ENCODE data around the gene RICTOR.

The RICTOR gene

DNA sequence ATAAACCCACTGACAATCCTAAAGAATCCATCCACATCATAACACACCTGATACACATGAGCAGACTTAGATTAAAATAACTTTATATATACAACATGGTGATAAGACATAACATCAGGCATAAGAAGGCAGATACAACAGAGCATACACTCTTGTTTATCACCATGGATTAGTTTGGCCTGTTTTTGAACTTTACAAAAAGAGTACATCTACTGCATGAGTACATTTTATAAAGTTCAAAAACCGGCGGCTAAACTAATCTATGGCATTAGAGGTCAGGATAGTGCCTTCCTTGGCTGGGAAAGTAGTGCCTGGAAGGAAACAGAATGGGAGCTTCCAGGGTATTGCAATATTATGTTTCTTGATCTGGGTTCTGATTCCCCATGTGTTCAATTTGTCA, 15.1 kb downstream of the RICTOR start:
- H3K4me3 ChIP-seq (replicated peaks; ENCODE audit: low read depth, low read length) = no peak overlapping the region
- TF ChIP-seq, protein P1, sequence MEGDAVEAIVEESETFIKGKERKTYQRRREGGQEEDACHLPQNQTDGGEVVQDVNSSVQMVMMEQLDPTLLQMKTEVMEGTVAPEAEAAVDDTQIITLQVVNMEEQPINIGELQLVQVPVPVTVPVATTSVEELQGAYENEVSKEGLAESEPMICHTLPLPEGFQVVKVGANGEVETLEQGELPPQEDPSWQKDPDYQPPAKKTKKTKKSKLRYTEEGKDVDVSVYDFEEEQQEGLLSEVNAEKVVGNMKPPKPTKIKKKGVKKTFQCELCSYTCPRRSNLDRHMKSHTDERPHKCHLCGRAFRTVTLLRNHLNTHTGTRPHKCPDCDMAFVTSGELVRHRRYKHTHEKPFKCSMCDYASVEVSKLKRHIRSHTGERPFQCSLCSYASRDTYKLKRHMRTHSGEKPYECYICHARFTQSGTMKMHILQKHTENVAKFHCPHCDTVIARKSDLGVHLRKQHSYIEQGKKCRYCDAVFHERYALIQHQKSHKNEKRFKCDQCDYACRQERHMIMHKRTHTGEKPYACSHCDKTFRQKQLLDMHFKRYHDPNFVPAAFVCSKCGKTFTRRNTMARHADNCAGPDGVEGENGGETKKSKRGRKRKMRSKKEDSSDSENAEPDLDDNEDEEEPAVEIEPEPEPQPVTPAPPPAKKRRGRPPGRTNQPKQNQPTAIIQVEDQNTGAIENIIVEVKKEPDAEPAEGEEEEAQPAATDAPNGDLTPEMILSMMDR (IDR thresholded peaks at IDR 0.05; ENCODE audit: low read length, missing control alignments) = no peak
- no peak for DNase-seq (ENCODE audit: low read depth)

DNA sequence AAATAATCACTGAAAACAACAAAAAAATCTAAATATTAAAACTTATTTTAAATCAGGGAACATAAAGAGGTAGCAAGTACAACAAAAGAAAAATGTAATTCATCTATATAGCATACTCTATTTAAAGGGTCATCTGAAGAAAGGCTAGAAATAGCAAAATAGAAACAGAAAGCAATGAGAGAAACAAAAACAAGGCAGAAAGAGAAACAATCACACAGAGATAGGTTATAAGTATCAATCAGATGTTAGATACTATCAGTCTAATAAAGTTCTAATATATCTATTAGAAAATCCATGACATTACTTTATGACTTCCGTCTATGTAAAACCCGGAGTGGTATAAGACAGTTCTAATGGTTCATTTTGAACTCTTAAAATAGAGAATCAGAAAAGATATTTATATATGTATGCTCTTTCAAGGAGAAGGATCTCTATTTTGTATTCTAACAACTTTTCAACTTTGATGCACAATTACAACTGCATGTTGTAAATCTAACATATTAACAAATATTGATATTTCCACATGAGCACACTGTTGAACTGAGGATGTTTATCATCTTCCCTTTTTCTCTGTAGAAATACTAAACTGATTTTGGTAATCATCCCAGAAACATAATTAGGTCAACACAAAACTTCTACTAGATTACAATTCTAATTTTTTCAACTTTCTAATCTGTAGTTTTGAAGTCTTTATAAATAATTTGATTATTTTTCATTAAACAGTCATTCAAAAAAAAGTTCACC, 15.8 kb downstream of the RICTOR start:
- H3K4me3 ChIP-seq (replicated peaks; ENCODE audit: low read depth, low read length) = peak overlapping the region; percentile 49
- TF ChIP-seq, protein P1 (IDR thresholded peaks at IDR 0.05; ENCODE audit: low read length, missing control alignments) = no peak
- no peak for DNase-seq (ENCODE audit: low read depth)

DNA sequence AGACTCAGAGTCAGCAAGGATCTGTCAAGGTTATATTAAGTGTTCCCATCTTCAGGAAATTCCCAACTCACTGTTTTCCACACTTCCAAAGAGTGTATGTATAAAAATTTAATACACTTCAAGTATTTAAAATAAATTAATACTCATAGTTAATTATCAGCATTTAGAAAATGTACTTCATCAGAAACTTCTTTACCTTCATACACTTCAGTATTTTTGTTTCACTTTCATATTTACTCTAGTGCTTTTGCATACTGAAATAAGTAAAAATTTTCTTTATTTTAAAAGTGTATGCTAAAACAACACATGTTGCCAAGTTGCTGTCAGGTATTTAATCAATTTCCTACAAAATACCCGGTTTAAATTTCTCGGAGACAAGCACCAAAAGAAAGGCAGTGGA, 16.5 kb downstream of the RICTOR start:
- DNase-seq (ENCODE audit: low read depth) = no peak
- H3K4me3 ChIP-seq (replicated peaks; ENCODE audit: low read depth, low read length) = peak overlapping the region; percentile 49
- TF ChIP-seq, protein P1 (IDR thresholded peaks at IDR 0.05; ENCODE audit: low read length, missing control alignments) = no peak

DNA sequence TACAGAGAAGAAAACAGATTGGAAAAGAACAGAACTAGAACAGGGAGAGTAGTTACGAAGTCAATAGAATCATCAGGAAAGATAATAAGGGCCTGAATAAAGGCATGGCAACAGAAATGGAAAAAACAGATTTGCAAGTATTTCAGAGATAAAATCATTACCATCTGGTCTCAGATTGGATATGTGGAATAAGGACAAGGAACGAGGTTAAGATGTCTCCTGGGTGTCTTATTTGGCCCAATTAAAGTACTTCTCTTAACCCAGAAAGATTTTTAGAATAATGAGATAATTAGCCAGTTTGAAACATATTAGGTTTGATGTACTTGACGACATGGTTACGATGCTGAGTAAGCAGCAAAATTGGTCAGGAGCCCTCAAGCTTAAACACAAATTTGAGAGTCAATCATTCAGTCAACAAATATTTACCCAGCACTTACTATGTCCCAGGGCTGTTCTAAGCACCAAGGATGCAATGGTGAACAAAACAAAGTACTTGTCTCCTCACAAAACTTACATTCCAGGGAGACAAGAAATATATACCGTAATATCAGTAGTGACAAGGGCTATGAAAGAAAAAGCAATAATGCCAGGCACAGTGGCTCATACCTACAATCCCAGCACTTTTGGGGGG, 18.3 kb downstream of the RICTOR start:
- DNase-seq (ENCODE audit: low read depth) = no peak
- H3K4me3 ChIP-seq (replicated peaks; ENCODE audit: low read depth, low read length) = no peak overlapping the region
- TF ChIP-seq, protein P1 (IDR thresholded peaks at IDR 0.05; ENCODE audit: low read length, missing control alignments) = no peak

DNA sequence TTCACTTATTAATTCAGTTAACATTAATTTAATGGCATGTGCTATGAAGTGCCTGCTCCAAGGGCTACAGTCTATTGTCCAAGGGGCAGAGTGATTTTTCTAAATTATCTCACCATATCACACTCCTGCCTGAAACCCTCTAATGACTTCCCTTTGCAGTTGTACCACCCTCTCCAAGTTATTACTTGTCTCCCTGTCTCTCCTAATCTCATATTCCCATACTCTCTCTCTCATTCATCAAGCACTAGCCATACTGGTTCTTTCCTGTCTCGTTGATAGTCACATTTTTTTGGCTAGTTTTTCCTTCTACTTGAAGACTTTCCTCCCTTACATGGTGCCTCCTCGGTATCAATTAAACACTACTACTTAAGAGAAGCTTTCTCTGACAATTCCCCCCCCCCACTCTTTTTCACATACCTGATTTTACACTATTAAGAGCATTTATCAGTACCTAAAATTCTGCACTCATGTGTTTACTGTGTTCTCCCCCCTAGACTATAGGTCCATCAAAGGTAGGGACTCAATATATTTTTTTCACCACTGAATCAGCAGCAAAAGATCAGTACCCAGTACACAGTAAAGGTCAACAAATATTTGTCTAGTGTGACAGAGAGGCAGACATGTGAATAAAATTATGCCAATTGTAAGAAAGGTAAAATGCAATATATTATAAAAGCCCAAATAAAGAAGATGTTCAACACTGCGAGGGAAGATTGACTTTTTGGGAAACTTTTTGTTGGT, 19.0 kb downstream of the RICTOR start:
- no peak for DNase-seq (ENCODE audit: low read depth)
- TF ChIP-seq, protein P1 (IDR thresholded peaks at IDR 0.05; ENCODE audit: low read length, missing control alignments) = no peak

DNA sequence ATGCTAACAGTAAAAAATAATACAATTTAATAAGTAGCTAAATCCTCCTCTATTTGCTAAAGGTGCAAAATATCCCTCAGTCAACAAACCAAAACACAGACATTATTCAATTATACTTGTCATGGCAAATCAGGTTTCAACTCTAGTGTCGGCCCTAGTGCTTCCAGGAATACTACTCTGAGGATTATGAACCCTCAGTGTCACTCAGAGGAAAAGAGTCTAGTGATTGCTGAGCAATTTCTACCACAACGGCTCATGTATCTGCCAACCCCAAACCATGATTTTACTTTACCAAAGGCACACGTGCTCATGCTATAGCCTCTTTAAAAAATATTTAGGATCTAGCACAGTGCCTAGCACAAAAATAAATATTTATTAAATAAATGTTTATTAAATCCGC, 21.0 kb downstream of the RICTOR start:
- TF ChIP-seq, protein P1 (IDR thresholded peaks at IDR 0.05; ENCODE audit: low read length, missing control alignments) = no peak
- DNase-seq (ENCODE audit: low read depth) = no peak
- H3K4me3 ChIP-seq (replicated peaks; ENCODE audit: low read depth, low read length) = no peak overlapping the region

More for the DNA sequence above, 19.0 kb downstream of the RICTOR start:
- H3K4me3 ChIP-seq (replicated peaks; ENCODE audit: low read depth, low read length) = no peak overlapping the region

Measured in fibroblast of pulmonary artery (primary cell).